ENCODE data around the gene SPIRE1.

- no peak for TF ChIP-seq EZH2phosphoT487 (conservative IDR thresholded peaks at IDR 0.05; ENCODE audit: low read length)
- TF ChIP-seq CTCF (IDR thresholded peaks at IDR 0.05; ENCODE audit: insufficient read depth, low read length, poor library complexity, severe bottlenecking) = no peak
Measured at GRCh38 chr18:12592597-12593127, 65.2 kb downstream of the SPIRE1 start.
